Measurements from ENCODE around the gene L3MBTL2.

L3MBTL2 gene

DNA sequence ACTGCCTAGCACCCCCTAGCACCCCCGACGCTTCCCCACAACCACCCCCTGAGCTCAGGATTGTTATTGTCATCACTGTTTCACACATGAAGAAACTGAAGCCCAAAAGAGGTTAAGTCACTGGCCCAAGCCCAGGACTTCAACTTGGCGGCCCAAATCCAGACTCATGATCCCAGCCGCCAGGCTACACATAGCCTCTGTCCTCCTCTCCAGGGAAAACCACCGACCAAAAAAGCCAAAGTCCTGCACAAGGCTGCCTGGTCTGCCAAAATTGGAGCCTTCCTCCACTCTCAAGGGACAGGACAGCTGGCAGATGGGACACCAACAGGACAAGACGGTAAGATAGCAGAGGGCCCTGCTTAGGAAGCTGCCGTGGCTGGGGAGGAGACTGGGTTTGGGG, 10.8 kb downstream of the L3MBTL2 start:
- no peak for FAIRE-seq

DNA sequence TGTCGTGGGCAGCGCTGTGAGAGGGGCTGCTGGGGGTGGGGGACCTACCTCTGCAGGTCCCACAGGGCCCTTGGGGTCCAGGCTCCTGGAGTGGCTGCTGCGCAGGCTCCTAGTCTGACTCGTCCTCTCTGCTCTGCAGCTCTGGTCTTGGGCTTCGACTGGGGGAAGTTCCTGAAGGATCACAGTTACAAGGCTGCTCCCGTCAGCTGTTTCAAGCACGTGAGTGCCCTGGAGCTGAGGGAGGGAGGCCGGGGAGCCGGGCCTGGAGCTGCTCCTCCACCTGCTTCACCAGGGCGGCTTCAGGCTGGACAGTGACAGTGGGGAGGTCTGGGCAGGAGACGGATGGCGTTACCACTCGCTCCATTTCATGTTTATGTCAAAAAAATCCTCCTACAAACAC, 11.9 kb downstream of the L3MBTL2 start:
- no peak for FAIRE-seq

DNA sequence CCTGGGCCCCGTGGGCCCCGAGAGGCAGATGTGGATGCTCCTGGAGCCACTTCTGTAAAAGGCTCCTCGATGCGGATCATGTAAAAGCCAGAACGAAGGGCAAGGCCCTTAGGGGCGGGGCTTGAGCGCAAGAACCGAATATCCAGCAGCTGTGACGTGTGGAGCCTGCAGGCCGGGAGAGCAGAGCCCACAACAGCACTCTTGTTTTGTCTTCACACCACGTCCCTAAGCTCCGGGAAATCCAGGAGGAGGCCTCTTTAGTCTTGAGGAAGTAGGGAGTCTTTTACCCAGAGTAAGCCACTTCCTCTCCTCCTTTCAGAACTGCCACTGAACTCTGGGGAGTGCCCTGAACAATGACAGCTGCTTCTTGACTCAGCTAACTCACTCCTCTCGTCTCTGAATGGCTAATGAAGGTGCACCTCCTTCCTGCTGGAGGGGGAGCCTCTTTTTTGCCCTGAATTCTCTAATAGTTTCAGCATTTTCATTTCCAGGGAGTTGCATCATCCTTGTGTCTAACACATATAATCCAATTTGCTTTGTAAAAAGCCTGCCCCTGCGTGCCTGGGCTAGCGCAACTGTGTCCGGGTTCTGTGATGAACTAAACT, 12.5 kb downstream of the L3MBTL2 start:
- FAIRE-seq, result no peak

DNA sequence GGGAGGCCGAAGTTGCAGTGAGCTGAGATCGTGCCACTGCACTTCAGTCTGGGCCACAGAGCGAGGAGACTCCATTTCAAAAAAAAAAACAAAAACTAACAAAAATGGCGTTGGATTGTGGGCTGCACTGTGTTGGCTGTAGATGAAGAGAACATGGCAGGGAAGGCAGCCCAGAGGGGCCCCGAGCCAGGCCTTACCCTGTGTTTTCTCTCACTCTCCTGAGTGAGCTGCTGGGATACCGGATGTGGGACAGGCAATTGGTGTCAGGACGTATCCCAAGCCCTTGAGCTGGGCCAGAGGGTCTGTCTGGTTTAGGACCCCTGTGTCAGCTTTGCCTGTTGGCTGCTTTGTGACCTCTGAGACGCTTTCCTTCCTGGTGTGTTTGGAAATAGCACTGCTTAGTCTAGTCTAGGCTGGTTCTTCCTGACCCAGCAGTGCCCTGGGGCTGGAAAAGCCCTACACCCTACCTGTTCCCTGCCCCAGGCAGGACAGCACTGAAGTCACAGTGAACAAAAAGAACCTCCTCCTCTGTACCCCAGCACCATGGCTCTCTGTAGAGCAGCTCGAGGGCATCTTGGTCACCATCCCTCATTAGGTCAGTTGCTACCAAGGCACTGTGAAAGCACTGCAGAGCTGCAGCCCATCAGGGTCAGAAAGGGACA, 17.9 kb downstream of the L3MBTL2 start:
- FAIRE-seq, result no peak

DNA sequence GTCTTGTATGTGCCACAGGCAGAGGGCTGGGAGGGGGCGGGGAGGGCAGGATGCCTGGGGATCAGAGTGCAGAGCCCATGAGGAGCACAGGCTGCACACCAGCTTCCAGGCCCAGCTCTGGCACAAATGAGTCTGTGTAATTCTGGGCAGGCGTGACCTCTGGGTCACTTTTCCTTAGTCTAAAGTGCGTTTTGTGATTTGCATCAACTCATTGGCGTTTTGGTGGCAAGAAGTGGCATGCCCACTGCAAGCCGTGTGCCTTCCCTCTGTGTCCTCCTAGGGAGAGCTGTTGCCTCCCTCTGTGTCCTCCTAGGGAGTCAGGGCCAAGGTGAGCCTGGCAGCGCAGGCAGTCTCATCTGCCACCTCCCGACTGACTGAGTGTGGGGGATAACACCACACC, 18.4 kb downstream of the L3MBTL2 start:
- no peak for FAIRE-seq

DNA sequence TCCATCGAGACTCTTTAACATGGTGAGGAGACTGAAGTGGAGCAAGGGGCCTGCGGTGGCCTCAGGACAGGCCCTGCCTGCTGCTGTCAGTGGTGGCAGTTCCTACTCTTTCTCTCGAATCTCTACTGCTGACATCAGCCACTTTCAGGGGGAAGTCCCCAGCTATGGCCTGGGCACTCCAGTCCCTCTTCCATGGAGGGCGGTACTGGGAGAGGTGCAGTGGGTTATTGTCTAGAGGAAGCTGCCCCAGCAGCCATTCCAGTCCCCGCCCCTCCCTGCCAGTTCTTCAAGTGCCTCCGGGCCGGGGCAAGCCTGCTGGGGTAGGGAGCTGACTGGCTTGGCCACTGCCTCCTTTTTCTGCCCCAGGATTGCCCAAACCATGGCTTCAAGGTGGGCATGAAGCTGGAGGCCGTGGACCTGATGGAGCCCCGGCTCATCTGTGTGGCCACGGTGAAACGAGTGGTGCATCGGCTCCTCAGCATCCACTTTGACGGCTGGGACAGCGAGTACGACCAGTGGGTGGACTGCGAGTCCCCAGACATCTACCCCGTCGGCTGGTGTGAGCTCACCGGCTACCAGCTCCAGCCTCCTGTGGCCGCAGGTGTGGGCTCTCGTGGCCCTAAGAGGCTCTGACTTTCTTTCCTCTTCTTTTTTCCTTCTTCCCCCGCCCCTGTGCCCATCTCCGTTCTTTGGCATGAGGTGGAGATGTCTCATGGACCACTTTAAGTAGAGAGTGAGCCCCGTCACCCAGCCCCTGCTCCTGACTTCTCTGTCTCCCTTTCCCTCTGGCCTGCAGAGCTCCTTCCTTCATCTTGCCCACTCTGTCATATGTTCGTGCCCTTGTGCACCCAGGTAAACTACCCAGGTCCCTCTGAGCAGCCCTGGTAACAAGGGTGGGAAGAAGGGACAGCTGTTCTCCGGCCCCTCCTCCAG, 21.9 kb downstream of the L3MBTL2 start:
- FAIRE-seq, result no peak

DNA sequence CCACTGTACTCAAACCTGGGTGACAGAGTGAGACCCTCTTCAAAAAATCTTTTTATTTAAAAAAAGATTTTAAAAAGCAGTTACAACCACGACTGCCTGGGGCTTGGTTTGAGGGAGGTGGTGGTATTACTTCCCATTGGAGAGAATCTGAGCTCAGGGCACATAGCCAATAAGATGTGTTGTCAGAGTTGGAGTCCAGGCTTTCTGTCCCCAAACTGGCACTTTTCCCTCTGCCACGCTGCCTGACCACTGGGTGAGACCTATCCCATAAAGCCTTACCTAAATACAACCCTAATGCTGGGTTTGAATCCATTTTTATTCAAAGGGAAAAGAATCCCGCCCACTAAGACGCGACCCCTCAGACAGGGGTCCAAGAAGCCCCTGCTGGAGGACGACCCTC, 24.1 kb downstream of the L3MBTL2 start:
- no peak for FAIRE-seq

DNA sequence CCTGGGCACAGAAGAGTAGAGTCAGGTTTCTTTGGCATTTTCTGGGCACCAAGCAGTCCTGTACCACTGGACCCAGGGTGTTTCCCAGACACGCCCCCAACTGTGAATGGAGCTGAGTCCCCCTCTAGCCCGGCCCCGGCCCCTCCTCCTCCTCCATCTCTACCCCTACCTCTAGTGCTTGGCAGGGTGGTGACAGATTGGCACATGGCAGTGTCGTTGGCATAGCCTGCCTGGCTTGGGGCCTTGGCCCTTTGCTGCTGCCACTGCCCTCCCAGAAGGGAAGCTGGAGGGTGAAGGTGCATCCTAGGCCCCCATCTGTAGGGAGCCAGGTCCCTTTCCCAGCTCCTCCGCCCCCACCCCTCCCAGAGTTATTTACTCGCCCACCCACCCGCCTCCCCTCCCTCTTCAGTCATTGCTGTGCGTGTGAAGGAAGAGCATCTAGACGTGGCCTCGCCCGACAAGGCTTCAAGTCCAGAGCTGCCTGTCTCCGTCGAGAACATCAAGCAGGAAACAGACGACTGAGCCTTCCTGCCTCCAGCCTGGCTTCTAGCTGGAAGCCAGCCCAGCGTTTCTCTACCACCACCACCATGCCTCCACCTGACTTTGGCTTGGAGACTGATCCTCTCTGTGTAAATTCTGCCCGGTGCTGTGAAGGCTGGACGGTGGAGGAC, 24.8 kb downstream of the L3MBTL2 start:
- FAIRE-seq, result no peak

DNA sequence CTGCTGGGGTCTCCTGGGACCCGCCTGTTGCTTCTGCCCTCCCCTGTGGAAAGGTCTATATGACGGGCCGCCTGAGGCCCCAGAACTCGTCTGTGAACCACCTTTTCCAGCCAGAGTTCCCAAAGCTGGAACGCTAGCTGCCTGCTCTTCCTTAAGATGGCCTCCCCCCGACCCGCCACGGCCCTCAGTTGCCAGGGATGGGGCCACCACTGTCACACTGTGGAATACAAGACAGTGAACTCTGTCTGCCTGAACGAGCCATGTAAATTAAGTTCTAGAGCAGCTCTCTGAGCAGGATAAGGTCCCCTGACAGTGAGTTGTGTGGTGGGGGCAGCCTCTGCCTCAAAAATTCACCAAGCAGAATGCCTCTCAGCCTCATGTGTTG, 25.3 kb downstream of the L3MBTL2 start:
- no peak for FAIRE-seq

DNA sequence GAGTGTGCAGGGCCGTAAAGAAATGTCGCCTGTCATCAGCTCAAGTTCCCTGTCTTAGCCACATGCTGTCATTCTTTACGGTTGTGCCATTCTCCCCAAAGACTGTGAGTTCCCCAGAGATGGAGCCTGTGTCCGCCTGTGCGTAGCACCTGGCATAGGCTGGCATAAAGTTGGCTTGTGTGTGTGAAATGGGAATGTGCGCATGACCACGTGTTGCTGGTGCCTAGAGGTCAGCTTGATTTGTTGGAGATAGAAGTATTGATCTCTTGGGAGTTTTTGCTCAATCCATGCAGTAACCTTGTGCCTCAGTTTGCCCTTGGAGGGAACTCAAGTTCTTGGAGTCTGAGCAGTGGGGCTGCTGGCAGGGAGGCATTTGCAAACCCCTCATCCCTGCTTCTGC, 26.3 kb downstream of the L3MBTL2 start:
- no peak for FAIRE-seq

DNA sequence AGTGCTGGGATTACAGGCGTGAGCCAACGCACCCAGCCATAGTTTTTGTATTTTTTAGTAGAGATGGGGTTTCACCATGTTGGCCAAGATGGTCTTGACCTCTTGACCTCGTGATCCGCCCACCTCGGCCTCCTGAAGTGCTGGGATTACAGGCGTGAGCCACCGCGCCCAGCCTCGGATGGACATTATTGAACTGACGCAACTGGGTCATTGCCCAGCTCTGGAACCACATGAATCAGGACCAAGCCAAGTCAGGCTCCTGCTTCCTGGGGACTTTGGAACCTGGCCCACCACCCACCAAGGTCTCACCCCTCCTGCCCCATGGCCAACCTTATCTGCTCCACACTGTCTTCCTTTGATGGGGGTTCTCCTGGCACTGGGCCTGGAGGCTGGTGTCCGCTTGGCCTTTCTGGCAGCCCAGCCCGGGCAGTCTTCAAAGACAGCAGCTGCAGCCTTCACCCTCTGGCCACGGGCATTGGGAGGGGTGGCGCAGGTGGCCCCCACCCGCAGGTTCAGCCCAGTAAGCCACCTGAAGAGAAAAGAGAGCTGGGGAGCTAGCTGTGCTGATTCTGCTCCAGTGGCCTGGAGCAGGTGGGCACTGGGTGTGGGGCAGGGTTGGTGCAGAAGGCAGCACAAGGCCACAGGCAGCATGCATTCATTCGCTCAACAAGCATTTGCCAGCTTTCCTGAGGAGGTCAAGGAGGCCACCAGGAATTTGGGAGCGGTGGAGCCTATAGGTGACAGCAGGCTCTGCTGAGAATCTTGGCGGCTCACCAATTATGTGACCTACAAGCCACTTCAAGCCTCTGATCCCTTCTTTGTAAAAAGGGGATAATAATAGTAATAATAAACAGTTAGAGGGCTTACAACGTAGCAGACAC, 29.9 kb downstream of the L3MBTL2 start:
- no peak for FAIRE-seq

DNA sequence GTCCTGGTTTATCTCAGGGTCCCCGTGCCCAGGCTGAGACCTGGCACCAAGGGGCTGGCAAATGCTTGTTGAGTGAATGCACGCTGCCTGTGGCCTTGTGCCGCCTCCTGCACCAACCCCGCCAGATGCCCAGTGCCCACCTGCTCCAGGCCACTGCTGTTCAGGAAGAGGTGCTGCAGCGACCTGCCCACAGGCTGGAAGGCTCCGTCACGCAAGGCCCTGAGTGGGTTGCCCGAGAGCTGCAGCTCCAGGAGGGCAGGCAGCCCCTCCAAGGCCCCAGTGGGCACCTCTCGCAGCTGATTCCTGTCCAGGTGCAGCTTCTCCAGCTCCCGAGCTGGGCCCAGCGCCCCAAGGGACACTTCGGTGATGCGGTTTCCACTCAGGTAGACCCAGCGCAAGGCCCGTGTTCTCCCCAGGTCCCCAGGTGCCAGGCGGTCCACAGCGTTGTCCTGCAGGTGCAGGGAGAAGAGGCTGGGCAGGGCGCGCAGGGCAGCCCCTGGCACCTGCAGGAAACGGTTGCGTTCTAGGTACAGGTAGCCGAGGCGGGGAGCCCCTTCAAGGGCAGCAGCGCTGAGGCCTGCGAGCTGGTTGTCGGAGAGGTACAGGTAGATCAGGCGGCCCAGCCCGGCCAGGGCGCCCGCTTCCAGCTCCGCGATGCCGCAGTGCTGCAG, 32.1 kb downstream of the L3MBTL2 start:
- FAIRE-seq, result no peak

DNA sequence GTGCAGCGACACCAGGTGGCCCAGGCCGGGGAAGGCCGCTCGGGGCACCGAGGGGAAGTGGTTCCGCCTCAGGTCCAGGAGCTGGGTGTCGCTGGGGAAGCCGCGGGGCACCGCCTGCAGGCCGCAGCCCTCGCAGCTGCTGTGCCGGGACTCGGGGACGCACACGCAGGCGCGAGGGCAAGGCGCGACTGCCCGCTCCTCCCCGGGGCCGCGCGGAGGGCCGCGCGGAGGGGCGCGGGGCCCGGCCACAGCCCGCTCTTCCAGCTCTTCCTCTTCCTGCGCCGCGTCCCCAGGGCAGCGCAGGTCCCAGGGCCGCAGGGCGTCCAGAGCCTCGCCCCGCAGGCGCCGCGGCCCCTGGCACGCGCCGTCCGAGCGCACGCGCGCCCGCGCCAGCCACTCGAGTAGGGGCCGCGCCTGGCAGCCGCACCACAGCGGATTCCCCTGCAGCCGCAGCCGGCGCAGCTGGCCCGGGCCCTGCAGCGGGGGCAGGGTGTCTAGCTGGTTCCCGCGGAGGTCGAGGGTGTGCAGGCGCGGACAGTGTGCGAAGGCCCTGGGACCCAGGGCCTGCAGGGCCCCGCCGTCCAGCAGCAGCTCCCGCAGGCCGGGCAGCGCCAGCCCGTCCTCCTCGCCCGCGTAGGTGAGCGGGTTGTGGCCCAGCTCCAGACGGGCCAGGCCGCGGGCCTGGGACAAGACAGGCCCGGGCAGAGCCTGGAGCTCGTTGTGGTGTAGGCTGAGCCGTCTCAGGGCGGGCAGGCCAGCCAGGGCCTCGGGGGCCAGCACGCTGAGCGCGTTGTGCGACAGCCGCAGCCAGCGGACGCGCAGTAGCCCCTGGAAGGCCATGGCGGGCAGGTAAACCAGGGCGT, 32.8 kb downstream of the L3MBTL2 start:
- no peak for FAIRE-seq

DNA sequence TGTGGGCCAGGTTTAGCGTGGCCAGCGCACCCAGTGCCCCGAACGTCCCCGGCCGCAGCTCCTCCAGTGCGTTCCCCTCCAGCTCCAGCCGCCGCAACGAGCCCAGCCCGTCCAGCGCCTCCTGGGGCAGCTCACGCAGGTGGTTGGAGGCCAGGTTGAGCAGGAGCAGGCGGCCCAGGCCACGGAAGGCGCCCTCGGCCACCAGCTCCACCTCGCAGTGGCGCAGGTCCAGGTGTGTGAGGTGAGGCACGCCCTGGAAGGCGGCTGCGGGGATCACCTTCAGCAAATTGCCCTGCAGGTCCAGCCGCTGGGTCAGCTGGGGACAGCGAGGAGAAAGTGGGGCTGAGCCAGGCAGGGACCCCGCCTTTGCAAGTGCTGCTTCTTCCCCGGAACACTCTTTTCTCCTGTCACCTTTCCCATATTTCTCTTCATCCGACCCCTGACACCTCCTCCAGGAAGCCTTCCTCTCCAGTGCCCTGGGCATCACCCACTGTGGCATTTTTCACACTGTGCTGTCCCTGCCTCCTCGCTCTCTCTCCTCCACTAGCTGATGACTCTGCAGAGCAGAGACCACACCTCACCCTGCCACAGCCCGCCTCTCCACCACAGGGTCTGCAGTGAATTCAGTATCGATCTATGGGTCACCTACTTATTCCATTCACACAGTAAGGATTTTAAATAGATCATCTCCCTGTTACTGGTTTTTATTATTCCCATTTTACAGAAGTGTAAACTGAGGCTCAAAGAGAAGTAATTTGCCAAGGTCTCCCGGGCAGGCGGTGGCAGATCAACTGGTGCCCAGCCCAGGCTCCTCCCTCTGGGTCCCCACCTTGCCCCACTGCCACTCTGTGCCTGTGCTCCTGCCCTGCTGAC, 33.7 kb downstream of the L3MBTL2 start:
- no peak for FAIRE-seq

DNA sequence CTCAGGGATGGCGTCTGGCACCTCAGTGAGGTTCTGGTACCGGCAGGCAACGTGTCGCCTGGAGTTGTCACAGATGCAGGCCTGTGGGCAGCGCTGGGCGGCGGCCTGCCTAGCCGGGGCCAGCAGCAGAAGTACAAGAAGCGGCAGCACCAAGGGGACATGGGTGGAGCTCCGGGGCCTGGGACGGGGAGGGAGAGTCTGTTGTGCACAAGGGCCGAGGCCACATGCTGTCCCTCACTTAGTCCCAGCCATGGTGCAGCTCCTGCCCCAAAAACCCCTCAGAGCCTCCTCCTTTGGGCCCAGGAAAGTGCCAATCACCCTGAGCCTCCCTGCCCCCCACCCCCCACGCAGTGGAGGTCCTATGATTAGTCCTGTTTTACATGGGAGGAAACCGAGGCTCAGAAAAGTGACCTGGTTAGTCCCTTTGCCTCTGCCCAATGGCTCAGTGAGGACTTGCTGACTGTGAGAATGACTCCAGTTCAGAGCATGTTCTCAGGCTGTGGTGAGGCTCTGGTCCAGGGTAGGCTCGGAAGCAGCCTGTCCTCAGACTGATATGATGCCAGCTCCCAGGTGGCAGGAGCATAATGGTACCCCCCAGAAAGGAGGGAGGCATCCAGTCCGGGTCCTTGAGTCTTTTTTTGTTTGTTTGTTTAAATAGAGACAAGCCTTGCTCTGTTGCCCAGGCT, 34.5 kb downstream of the L3MBTL2 start:
- FAIRE-seq, result no peak

DNA sequence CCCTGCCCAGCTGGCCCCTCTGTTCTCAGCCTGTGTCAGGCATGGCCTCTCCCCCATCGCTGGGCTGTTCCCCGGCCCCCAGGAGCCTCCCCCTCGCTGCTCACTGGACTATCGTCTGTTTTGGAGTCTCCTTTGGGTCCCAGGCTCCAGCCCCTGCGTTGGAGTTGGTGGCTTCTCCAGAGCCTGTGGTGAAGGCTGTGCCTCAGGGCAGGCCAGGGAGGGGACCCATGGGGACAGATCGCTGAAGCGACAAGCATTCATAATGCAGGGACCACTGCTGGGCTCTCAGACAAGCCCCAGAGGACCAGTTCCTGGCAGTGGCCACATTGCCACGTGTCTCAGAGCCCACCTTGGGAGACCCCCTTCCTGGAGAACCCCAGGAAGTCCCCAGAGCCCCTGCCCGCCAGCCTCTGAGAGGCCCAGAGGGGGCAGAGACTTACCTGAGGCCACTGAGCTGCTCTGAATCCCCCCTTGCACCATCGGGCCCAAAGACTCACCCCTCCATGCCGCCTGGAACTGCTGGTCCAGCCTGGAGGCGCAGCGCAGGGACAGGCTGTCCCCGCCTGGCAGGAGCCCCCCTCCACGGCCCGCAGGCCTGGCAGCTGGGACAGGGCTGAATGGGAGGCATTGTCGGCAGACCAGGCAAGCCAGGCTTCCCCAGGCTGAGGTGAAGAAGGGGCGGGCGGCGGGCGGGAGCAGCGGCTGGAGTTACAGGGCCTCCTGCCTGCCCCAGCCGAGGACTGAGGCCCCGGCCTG, 35.4 kb downstream of the L3MBTL2 start, which contains the start of gene CHADL:
Gene CHADL (minus strand): TSS at position 555 of the 756 bp plus-strand sequence. CDS start 50 bp downstream, at position 505.
- no peak for FAIRE-seq

DNA sequence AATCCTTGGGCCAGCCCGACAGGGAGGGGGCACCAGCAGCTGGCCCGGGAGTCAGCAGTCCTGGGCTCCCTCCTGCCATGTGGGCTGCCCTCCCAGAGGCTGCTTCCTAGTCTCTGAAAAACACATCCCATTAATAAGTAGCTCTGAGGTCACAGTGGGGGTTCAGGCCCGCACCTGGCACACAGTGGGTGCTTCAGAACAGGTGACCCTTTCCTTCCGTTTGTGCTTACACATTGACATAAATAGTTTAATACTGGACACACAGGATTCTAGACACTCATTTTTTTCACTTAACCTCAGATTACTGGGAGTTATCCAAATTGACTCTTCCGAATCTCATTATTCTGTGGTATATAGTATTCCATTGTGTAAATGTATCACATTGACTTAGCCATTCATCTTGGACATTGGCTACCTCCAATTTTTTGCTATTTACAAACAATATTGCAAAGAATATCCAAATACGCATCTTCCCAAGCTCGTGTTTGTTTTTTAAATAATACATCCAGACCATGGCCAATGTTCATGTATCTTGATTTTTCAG, 36.1 kb downstream of the L3MBTL2 start:
- FAIRE-seq, result no peak
